Cerebellar nuclear complex (tissue), 1 donor: ENCODE data around the gene PDE4D.

Experiments
- DNase-seq, 2 experiments: peaks; one replicate each; lab custom pipeline; 2025; lab: John Stamatoyannopoulos, UW

PDE4D gene

DNA sequence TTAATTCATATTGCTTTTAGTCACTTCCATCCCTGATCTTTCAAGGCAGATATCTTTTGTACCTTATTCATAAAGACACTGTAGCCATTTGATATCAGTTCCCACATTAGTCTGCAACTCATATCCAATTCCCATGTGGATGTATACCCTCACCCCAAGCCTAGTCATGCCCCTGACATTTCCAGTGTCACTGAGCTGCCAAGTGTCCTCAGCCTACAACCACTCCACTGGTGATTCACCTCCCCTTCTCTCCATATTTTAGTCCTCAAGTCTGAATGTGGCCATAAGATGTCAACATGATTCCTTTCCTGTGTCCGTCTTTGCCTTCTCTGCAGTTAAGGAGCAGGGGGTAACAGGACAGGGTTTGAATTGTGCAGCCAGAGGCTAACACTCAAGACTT is 963.8 kb downstream of the PDE4D start:
- DNase-seq, result no peak

DNA sequence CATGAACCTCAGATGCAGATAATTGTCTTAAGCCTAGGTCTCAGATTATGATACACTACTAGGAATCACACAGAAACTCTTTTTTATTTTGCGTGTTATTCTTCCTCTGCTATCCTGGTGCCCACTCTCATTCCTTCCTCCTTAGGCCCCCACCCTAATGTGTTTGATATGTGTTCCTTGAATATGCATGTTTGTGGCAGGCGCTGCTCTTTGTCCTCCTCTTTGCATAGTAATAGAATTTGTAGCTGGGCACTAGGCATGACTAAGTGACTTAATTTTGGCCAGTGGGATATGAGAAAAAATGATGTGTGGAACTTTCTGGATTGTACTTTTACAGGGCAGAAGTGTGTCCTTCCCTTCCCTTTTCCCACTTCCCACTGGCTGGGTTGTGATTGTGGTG is 965.6 kb downstream of the PDE4D start:
- DNase-seq, result no peak

DNA sequence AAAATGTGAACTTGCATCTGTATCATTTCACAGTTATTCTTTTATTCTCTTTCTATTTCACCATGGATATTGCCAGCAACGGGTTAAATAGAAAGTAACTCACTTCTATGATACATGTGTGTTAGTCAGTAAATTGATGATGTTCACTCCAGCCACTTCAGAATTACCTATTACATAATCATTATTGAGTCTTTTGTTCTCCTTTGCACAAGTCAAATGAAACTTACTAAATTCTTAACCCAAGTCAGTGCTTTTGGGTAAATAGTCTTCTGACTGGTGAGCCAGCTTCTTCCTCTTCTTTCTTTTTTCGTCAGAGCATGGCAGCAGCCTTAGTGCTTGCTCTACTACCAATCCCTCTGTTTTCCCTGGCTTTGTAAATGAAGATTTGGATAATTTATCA is 966.3 kb downstream of the PDE4D start:
- DNase-seq, result no peak

- DNase-seq, result no peak
Measured at GRCh38 chr5:58926541-58926935, 967.0 kb downstream of the PDE4D start.

GRCh38 chr5:58925627-58926540 is 967.6 kb downstream of the PDE4D start:
- peak in 1 of 2 experiments; percentile 41 for DNase-seq

- no peak for DNase-seq
Measured at GRCh38 chr5:58924306-58924705, 969.2 kb downstream of the PDE4D start.

- no peak for DNase-seq
Measured at GRCh38 chr5:58923355-58923754, 970.2 kb downstream of the PDE4D start.

- DNase-seq, result peak in 1 of 2 experiments; percentile 34
Measured at GRCh38 chr5:58922461-58923171, 970.9 kb downstream of the PDE4D start.

- no peak for DNase-seq
Measured at GRCh38 chr5:58921159-58921558, 972.4 kb downstream of the PDE4D start.

DNA sequence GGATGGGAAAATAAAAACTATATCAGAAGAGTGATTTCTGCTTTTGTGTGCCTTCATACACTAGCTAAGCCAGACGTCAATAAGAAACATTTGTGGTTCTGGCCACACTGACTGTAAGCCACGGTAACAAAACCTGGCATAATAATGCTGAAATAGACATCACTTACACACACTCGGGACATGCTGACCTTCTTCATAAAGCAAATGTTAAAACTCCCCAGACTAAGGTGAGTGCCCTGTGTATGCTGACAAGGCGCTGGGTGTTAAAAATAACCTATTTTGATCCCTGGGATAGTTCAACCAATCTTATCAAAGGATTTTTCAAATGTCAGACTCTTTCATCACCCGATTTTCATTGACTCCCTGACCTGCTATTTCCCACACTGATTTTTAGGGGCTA is 973.7 kb downstream of the PDE4D start:
- DNase-seq, result no peak
